Measurements from ENCODE around the gene NCOA7.

NCOA7 gene

GRCh38 chr6:125790358-125791150 is at the start of gene NCOA7:
NCOA7 (plus strand) TSS chr6:125790960; CDS start chr6:125815355, 24,395 bp downstream.
- peak; percentile 63 for DNase-seq

GRCh38 chr6:125741336-125741735 is 49.4 kb upstream of the NCOA7 start:
- no peak for DNase-seq

- DNase-seq = no peak
Observed at GRCh38 chr6:125742024-125742423, 48.7 kb upstream of the NCOA7 start.

GRCh38 chr6:125742464-125743120 is 48.2 kb upstream of the NCOA7 start:
- DNase-seq = no peak

GRCh38 chr6:125743604-125744003 is 47.2 kb upstream of the NCOA7 start:
- DNase-seq = no peak

GRCh38 chr6:125745281-125746018 is 45.3 kb upstream of the NCOA7 start:
- no peak for DNase-seq

- DNase-seq = no peak
Observed at GRCh38 chr6:125746019-125746414, 44.7 kb upstream of the NCOA7 start.

GRCh38 chr6:125746731-125747588 is 43.8 kb upstream of the NCOA7 start:
- no peak for DNase-seq

GRCh38 chr6:125747589-125748405 is 43.0 kb upstream of the NCOA7 start:
- no peak for DNase-seq

- DNase-seq = no peak
Observed at GRCh38 chr6:125748406-125749172, 42.2 kb upstream of the NCOA7 start.

- peak; percentile 81 for DNase-seq
Observed at GRCh38 chr6:125749173-125749864, 41.4 kb upstream of the NCOA7 start, which contains the start of gene HEY2. HEY2 (plus strand) TSS chr6:125749632; CDS start chr6:125749777, 145 bp downstream.

- no peak for DNase-seq
Observed at GRCh38 chr6:125749865-125750691, 40.7 kb upstream of the NCOA7 start.

- DNase-seq = no peak
Observed at GRCh38 chr6:125750692-125751333, 39.9 kb upstream of the NCOA7 start.

- DNase-seq = no peak
Observed at GRCh38 chr6:125751334-125751916, 39.3 kb upstream of the NCOA7 start.

GRCh38 chr6:125752773-125753172 is 38.0 kb upstream of the NCOA7 start:
- no peak for DNase-seq

- peak; percentile 3 for DNase-seq
Observed at GRCh38 chr6:125753218-125753936, 37.4 kb upstream of the NCOA7 start.

GRCh38 chr6:125753937-125754259 is 36.9 kb upstream of the NCOA7 start:
- DNase-seq = no peak

GRCh38 chr6:125754566-125754965 is 36.2 kb upstream of the NCOA7 start:
- DNase-seq = no peak

Measured in NCI-H446 treated with DMSO at 0.1 percent for 48 hours (cell line).